Astrocyte of the spinal cord (primary cell): Measurements from ENCODE around the gene POU3F1.

ENCODE experiments used
- DNase-seq: peaks from one replicate; pipeline ENCODE4 v3.0.0; 2011; ENCODE audit warnings: low read depth, low spot score
- H3K4me3 ChIP-seq: 2 replicates; pipeline ENCODE4 v1.5.1; 2011; ENCODE audit warnings: low read depth, mild to moderate bottlenecking, low read length, moderate library complexity
- CTCF ChIP-seq: IDR thresholded peaks from 2 replicates; pipeline ENCODE4 v1.5.1; 2012; ENCODE audit warnings: low read depth, mild to moderate bottlenecking, low read length, inconsistent platforms
- in situ Hi-C: cut with HindIII; loops from 2 replicates; pipeline ENCODE4 v1.10.0; 2017; ENCODE audit warnings: low sequenced_read_pairs

POU3F1 gene

GRCh38 chr1:37994886-37995566 lies 51.6 kb downstream of the POU3F1 start:
- in situ Hi-C loops = no loop called here
- DNase-seq = no peak
- H3K4me3 ChIP-seq = no peak overlapping the region

More at GRCh38 chr1:37994886-37995566, 51.6 kb downstream of the POU3F1 start:
- no peak for TF ChIP-seq CTCF
